ENCODE measurements around the gene CDCA5. TPM values are rescaled to one million over a fixed set of nuclear protein-coding genes. Genes with fewer than 3 reads are reported as not detected.

CDCA5 gene
- total RNA-seq, 3 donors from 2014 or later (not counting 1 experiment from before 2014, with no cell fraction given) = 3.3 to 6.8 (median 3.8) TPM

- no peak for TF ChIP-seq CTCF (IDR thresholded peaks at IDR 0.05)
- peaks cover 22% of the 10 kb centered on the region for H3K36me3 ChIP-seq (ENCODE audit: control insufficient read depth, insufficient read depth, low read length)
- intact Hi-C loops (cut with micrococcal nuclease) = loop anchor here (5.0 to 10.0 kb wide), 4 partner anchors 87 to 340 kb away; partner anchors contain the start of genes SF1 and SNX15
- H3K36me3 Mint-ChIP-seq = no peaks in the 10 kb centered on the region
- no peaks in the 10 kb centered on the region for H3K27me3 Mint-ChIP-seq (ENCODE audit: low read depth in 2 of 2)
- no peak overlapping the region for H3K27ac ChIP-seq (ENCODE audit: low read length)
- H3K9me3 ChIP-seq (ENCODE audit: control insufficient read depth, insufficient read depth, low read length) = no peaks in the 10 kb centered on the region
- H3K27ac Mint-ChIP-seq = no peak overlapping the region
- no peak for ATAC-seq
- no peaks in the 10 kb centered on the region for H3K27me3 ChIP-seq (ENCODE audit: control insufficient read depth, insufficient read depth, low read length)
- H3K4me3 ChIP-seq (ENCODE audit: low read length) = no peak overlapping the region
- DNase-seq = peak in 1 of 2 donors; percentile 19
- H3K4me1 ChIP-seq (ENCODE audit: control insufficient read depth, insufficient read depth, low read length) = peaks cover 67% of the 10 kb centered on the region
- 95% methylated on average over 11 of the region's 11 CpGs for WGBS (ENCODE audit: insufficient coverage)
- no peaks in the 10 kb centered on the region for H3K9me3 Mint-ChIP-seq
- H3K4me1 Mint-ChIP-seq = peaks cover 43 to 50% of the 10 kb centered on the region in 2 donors
- no peak overlapping the region for H3K4me3 Mint-ChIP-seq
Observed at GRCh38 chr11:65114538-65115171, 30.8 kb upstream of the CDCA5 start.

GRCh38 chr11:65113839-65114238, 30.0 kb upstream of the CDCA5 start:
- intact Hi-C loops (cut with micrococcal nuclease) = loop anchor here (5.0 to 10.0 kb wide), 4 partner anchors 87 to 339 kb away; partner anchors contain the start of genes SF1 and SNX15
- H3K36me3 ChIP-seq (ENCODE audit: control insufficient read depth, insufficient read depth, low read length) = peaks cover 24% of the 10 kb centered on the region
- peak overlapping the region; percentile 91 to 97 for H3K27ac Mint-ChIP-seq
- no peaks in the 10 kb centered on the region for H3K27me3 Mint-ChIP-seq (ENCODE audit: low read depth in 2 of 2)
- TF ChIP-seq CTCF (IDR thresholded peaks at IDR 0.05) = no peak
- no peaks in the 10 kb centered on the region for H3K27me3 ChIP-seq (ENCODE audit: control insufficient read depth, insufficient read depth, low read length)
- no peaks in the 10 kb centered on the region for H3K9me3 Mint-ChIP-seq
- H3K4me1 Mint-ChIP-seq = peaks cover 43 to 49% of the 10 kb centered on the region in 2 donors
- peaks cover 67% of the 10 kb centered on the region for H3K4me1 ChIP-seq (ENCODE audit: control insufficient read depth, insufficient read depth, low read length)
- no peaks in the 10 kb centered on the region for H3K36me3 Mint-ChIP-seq
- DNase-seq (peak in 1 of 2 donors; percentile 12), ATAC-seq (no peak)
- H3K4me3 Mint-ChIP-seq = peak overlapping the region; percentile 96
- H3K27ac ChIP-seq (ENCODE audit: low read length) = no peak overlapping the region
- no peaks in the 10 kb centered on the region for H3K9me3 ChIP-seq (ENCODE audit: control insufficient read depth, insufficient read depth, low read length)
- H3K4me3 ChIP-seq (ENCODE audit: low read length) = no peak overlapping the region
- WGBS (ENCODE audit: insufficient coverage) = 88% methylated on average over 6 of the region's 6 CpGs

GRCh38 chr11:65113361-65113756, 29.5 kb upstream of the CDCA5 start:
- Mint-ChIP-seq H3K27ac (peak overlapping the region; percentile 91 to 97), H3K4me1 (peaks cover 43 to 44% of the 10 kb centered on the region in 2 donors), H3K27me3 (ENCODE audit: low read depth in 2 of 2) (no peaks in the 10 kb centered on the region), H3K4me3 (peak overlapping the region; percentile 96), H3K9me3 (no peaks in the 10 kb centered on the region), H3K36me3 (no peaks in the 10 kb centered on the region)
- DNase-seq (no peak), ATAC-seq (no peak)
- Histone ChIP-seq H3K9me3 (ENCODE audit: control insufficient read depth, insufficient read depth, low read length) (no peaks in the 10 kb centered on the region), H3K4me3 (ENCODE audit: low read length) (peak overlapping the region; percentile 48), H3K36me3 (ENCODE audit: control insufficient read depth, insufficient read depth, low read length) (peaks cover 22% of the 10 kb centered on the region), H3K27ac (ENCODE audit: low read length) (peak overlapping the region; percentile 54), H3K27me3 (ENCODE audit: control insufficient read depth, insufficient read depth, low read length) (no peaks in the 10 kb centered on the region), H3K4me1 (ENCODE audit: control insufficient read depth, insufficient read depth, low read length) (peaks cover 67% of the 10 kb centered on the region)
- no peak for TF ChIP-seq CTCF (IDR thresholded peaks at IDR 0.05)
- 40% methylated on average over 12 of the region's 14 CpGs for WGBS (ENCODE audit: insufficient coverage)
- intact Hi-C loops (cut with micrococcal nuclease) = loop anchor here (5.0 to 10.0 kb wide), 4 partner anchors 86 to 339 kb away; partner anchors contain the start of genes SF1 and SNX15
